Loucy (cell line): ENCODE data around the gene NAA50.

Experiments
- H2AFZ ChIP-seq: fragments of 200-600 bp; sonication (generic); 2 replicates; pipeline ENCODE4 v1.6.0; 2016; ENCODE audit warnings: antibody characterized with exemption, mild to moderate bottlenecking, low read length, moderate library complexity
- H3F3A ChIP-seq: fragments of 200-600 bp; 2 replicates; pipeline ENCODE4 v1.6.0; 2016; ENCODE audit warnings: antibody characterized with exemption, low read depth, mild to moderate bottlenecking
- H3K27me3 ChIP-seq: fragments of 200-600 bp; sonication (generic); 2 replicates; pipeline ENCODE4 v1.6.1; 2014; ENCODE audit warnings: low read length, mild to moderate bottlenecking; ENCODE audit not compliant: insufficient read depth, poor library complexity, severe bottlenecking
- H3K36me3 ChIP-seq: fragments of 200-600 bp; sonication (generic); 2 replicates; pipeline ENCODE4 v1.6.1; 2016; ENCODE audit warnings: low read length; ENCODE audit not compliant: insufficient read depth
- H3K4me1 ChIP-seq: fragments of 200-600 bp; sonication (generic); 2 replicates; pipeline ENCODE4 v1.5.1; 2014; ENCODE audit warnings: low read length, mild to moderate bottlenecking; ENCODE audit not compliant: insufficient read depth, poor library complexity, severe bottlenecking
- H3K4me2 ChIP-seq: fragments of 200-600 bp; sonication (generic); 2 replicates; pipeline ENCODE4 v1.6.0; 2014; ENCODE audit warnings: antibody characterized with exemption, low read length, low read depth, mild to moderate bottlenecking; ENCODE audit not compliant: poor library complexity, severe bottlenecking
- H3K4me3 ChIP-seq: fragments of 200-600 bp; sonication (generic); 2 replicates; pipeline ENCODE4 v1.5.1; 2014; ENCODE audit warnings: low read length, mild to moderate bottlenecking, mixed read lengths; ENCODE audit not compliant: poor library complexity, severe bottlenecking
- H3K79me2 ChIP-seq: fragments of 200-600 bp; sonication (generic); 2 replicates; pipeline ENCODE4 v1.6.1; 2014; ENCODE audit warnings: low read length; ENCODE audit not compliant: insufficient read depth
- H3K9ac ChIP-seq: fragments of 200-600 bp; sonication (generic); 2 replicates; pipeline ENCODE4 v1.6.0; 2014; ENCODE audit warnings: mild to moderate bottlenecking, low read depth, low read length, moderate library complexity; ENCODE audit not compliant: poor library complexity, severe bottlenecking
- H3K9me2 ChIP-seq: fragments of 200-600 bp; sonication (generic); replicated peaks from 2 replicates; pipeline ENCODE4 v1.6.1; 2016; ENCODE audit warnings: low read depth, low read length, mixed read lengths
- H3K9me3 ChIP-seq: fragments of 200-600 bp; sonication (generic); 2 replicates; pipeline ENCODE4 v1.6.1; 2014; ENCODE audit warnings: mild to moderate bottlenecking, antibody characterized with exemption, low read length, low read depth; ENCODE audit not compliant: insufficient read depth
- H4K20me1 ChIP-seq: fragments of 200-600 bp; sonication (generic); 2 replicates; pipeline ENCODE4 v1.6.0; 2014; ENCODE audit warnings: antibody characterized with exemption, low read length, mild to moderate bottlenecking; ENCODE audit not compliant: insufficient read depth, poor library complexity, severe bottlenecking
- CTCF ChIP-seq: fragments of 200-600 bp; sonication (generic); conservative IDR thresholded peaks from 2 replicates; pipeline ENCODE4 v1.5.1; 2014; ENCODE audit warnings: mild to moderate bottlenecking, antibody characterized with exemption, low read length
- EZH2phosphoT487 ChIP-seq: fragments of 200-600 bp; IDR thresholded peaks from 2 replicates; pipeline ENCODE4 v1.6.1; 2018; ENCODE audit warnings: antibody characterized with exemption, mild to moderate bottlenecking, moderate library complexity, borderline replicate concordance

The NAA50 gene

GRCh38 chr3:113776564-113776963, 30.5 kb upstream of the NAA50 start:
- Histone ChIP-seq H3K4me1 (no peaks in the 10 kb centered on the region), H3K4me3 (no peak overlapping the region), H4K20me1 (no peaks in the 10 kb centered on the region), H3K4me2 (no peak overlapping the region), H3K27me3 (no peaks in the 10 kb centered on the region), H3K9me2 (no peaks in the 10 kb centered on the region), H3K36me3 (no peaks in the 10 kb centered on the region), H3K9me3 (no peaks in the 10 kb centered on the region), H3F3A (no peaks in the 10 kb centered on the region), H3K79me2 (no peaks in the 10 kb centered on the region), H3K9ac (no peak overlapping the region), H2AFZ (no peak overlapping the region)
- TF ChIP-seq CTCF (no peak), EZH2phosphoT487 (no peak)

- Histone ChIP-seq H3K27me3 (no peaks in the 10 kb centered on the region), H3K4me1 (no peaks in the 10 kb centered on the region), H3K4me3 (no peak overlapping the region), H3K36me3 (no peaks in the 10 kb centered on the region), H3K4me2 (no peak overlapping the region), H3K9me3 (no peaks in the 10 kb centered on the region), H3F3A (no peaks in the 10 kb centered on the region), H3K9me2 (no peaks in the 10 kb centered on the region), H3K9ac (no peak overlapping the region), H3K79me2 (no peaks in the 10 kb centered on the region), H2AFZ (no peak overlapping the region), H4K20me1 (no peaks in the 10 kb centered on the region)
- TF ChIP-seq CTCF, result no peak
- no peak for TF ChIP-seq EZH2phosphoT487
Measured at GRCh38 chr3:113775516-113775915, 29.5 kb upstream of the NAA50 start.

GRCh38 chr3:113773381-113773780, 27.3 kb upstream of the NAA50 start:
- no peaks in the 10 kb centered on the region for H3K36me3 ChIP-seq
- H3K4me2 ChIP-seq, result no peak overlapping the region
- TF ChIP-seq CTCF, result no peak
- TF ChIP-seq EZH2phosphoT487, result no peak
- H3K9ac ChIP-seq, result no peak overlapping the region
- H3K4me1 ChIP-seq, result no peaks in the 10 kb centered on the region
- no peak overlapping the region for H2AFZ ChIP-seq
- no peaks in the 10 kb centered on the region for H3K27me3 ChIP-seq
- H3K9me2 ChIP-seq, result no peaks in the 10 kb centered on the region
- no peaks in the 10 kb centered on the region for H3F3A ChIP-seq
- H3K9me3 ChIP-seq, result no peaks in the 10 kb centered on the region
- H3K4me3 ChIP-seq, result no peak overlapping the region
- no peaks in the 10 kb centered on the region for H4K20me1 ChIP-seq
- H3K79me2 ChIP-seq, result no peaks in the 10 kb centered on the region
